HUES6 (cell line): ENCODE measurements around the gene UCHL5.
"Not testable (repeated sequence)": the region's sequence is repeated elsewhere in the genome, so short reads cannot be mapped to it uniquely, and the experiment has no call there.

Experiments
- H3K27ac ChIP-seq: 2 replicates; pipeline ENCODE4 v1.7.0; 2013; ENCODE audit warnings: low read depth, mild to moderate bottlenecking, low read length, inconsistent platforms
- H3K27me3 ChIP-seq: 2 replicates; pipeline ENCODE4 v1.6.1; 2013; ENCODE audit warnings: low read length; ENCODE audit not compliant: control insufficient read depth, insufficient read depth
- H3K36me3 ChIP-seq: 2 replicates; pipeline ENCODE4 v1.6.1; 2013; ENCODE audit warnings: low read length; ENCODE audit not compliant: control insufficient read depth, insufficient read depth
- H3K4me1 ChIP-seq: 2 replicates; pipeline ENCODE4 v1.6.1; 2013; ENCODE audit warnings: low read length; ENCODE audit not compliant: control insufficient read depth, insufficient read depth
- H3K4me3 ChIP-seq: 2 replicates; pipeline ENCODE4 v1.5.1; 2013; ENCODE audit warnings: low read depth, low read length
- H3K9ac ChIP-seq: one replicate; pipeline ENCODE4 v1.6.1; 2013; ENCODE audit warnings: mild to moderate bottlenecking, low read length
- H3K9me3 ChIP-seq: 2 replicates; pipeline ENCODE4 v1.6.1; 2013; ENCODE audit warnings: low read depth, low read length; ENCODE audit not compliant: control insufficient read depth, insufficient read depth

UCHL5 gene

DNA sequence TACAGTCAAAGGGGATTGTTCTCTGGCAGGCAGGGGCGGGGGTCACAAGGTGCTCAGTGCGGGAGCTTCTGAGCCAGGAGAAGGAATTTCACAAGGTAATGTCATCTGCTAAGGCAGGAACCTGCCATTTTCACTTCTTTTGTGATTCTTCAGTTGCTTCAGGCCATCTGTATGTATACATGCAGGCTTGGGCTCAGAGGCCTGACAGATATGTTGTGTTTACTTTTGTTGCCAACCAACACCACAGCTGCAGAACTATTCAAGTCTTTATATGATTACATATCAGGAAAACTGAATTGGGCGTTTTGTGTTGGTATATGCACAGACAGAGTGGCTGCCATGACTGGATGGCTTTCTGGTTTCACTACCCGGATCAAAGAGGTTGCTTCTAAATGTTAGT is 78.8 kb downstream of the UCHL5 start:
- H3K9me3 ChIP-seq, H3K27me3 ChIP-seq, H3K36me3 ChIP-seq: not testable (repeated sequence)
- Histone ChIP-seq H3K9ac (peak overlapping the region; percentile 47), H3K27ac (peak overlapping the region; percentile 70; the same call in 1 of the 2 replicates), H3K4me1 (peaks cover 39% of the 10 kb centered on the region), H3K4me3 (peak overlapping the region; percentile 16; the same call in 1 of the 2 replicates)

GRCh38 chr1:192979542-192979941 is 79.6 kb downstream of the UCHL5 start:
- Histone ChIP-seq H3K9ac (peak overlapping the region; percentile 77), H3K27ac (peak overlapping the region; percentile 75; the same call in 1 of the 2 replicates), H3K27me3 (no peaks in the 10 kb centered on the region), H3K9me3 (peaks cover 4% of the 10 kb centered on the region; the same call in 1 of the 2 replicates), H3K4me1 (peaks cover 39% of the 10 kb centered on the region), H3K4me3 (peak overlapping the region; percentile 47; the same call in 1 of the 2 replicates), H3K36me3 (no peaks in the 10 kb centered on the region)

DNA sequence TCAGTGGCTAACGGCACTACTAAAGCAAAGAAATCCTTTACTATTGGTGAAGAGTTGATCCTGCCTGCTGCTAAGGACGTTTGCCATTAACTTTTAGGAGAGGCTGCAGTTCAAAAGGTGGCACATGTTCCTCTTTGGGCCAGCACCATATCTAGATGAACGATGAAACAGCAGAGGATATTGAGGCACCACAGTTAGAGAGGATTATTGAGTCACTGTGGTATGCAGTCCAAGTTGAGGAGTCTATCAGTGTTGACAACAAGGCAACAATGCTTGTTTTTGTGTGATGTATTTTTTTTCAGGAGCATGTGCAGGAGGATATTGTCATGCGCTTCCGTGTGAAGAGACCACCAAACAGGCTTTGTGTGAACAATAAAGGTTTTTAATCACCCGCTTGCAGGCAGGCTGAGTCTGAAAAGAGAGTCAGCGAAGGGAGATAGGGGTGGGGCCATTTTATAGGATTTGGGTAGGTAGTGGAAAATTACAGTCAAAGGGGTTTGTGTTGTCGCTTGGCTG is 80.9 kb downstream of the UCHL5 start:
- Histone ChIP-seq H3K9ac (no peak overlapping the region), H3K4me1 (peaks cover 30% of the 10 kb centered on the region), H3K27ac (no peak overlapping the region), H3K36me3 (no peaks in the 10 kb centered on the region), H3K27me3 (no peaks in the 10 kb centered on the region), H3K9me3 (peaks cover 4% of the 10 kb centered on the region; the same call in 1 of the 2 replicates), H3K4me3 (no peak overlapping the region)

- Histone ChIP-seq H3K27me3 (no peaks in the 10 kb centered on the region), H3K27ac (no peak overlapping the region), H3K9me3 (peaks cover 4% of the 10 kb centered on the region; the same call in 1 of the 2 replicates), H3K9ac (no peak overlapping the region), H3K36me3 (no peaks in the 10 kb centered on the region), H3K4me3 (no peak overlapping the region), H3K4me1 (peaks cover 25% of the 10 kb centered on the region)
Measured at GRCh38 chr1:192977089-192977706, 82.0 kb downstream of the UCHL5 start.

- no peak overlapping the region for H3K4me3 ChIP-seq
- peaks cover 25% of the 10 kb centered on the region for H3K4me1 ChIP-seq
- peaks cover 4% of the 10 kb centered on the region; the same call in 1 of the 2 replicates for H3K9me3 ChIP-seq
- H3K36me3 ChIP-seq: no peaks in the 10 kb centered on the region
- H3K9ac ChIP-seq: no peak overlapping the region
- H3K27me3 ChIP-seq: no peaks in the 10 kb centered on the region
- H3K27ac ChIP-seq: no peak overlapping the region
Measured at GRCh38 chr1:192976576-192976975, 82.6 kb downstream of the UCHL5 start.

DNA sequence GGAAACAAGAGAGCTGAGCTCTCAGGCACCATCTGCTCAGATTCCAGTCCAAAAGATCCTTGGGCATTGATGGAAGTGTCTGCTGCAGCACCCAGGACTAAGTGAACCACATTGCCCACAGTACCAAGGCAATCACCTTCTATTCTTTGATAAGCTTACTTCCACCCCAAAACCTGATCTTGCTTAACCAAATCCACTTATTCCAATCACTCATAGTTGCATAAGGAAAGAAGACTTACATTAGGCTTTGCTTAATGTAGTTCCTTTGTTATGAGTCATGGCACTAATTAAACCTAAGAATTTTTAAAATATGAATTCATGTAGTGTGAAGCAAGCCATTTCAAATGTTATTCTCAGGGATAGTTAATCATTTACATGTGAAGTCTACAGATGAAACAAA is 84.5 kb downstream of the UCHL5 start:
- no peaks in the 10 kb centered on the region for H3K27me3 ChIP-seq
- H3K9me3 ChIP-seq: peaks cover 4% of the 10 kb centered on the region; the same call in 1 of the 2 replicates
- no peak overlapping the region for H3K9ac ChIP-seq
- H3K36me3 ChIP-seq: no peaks in the 10 kb centered on the region
- peaks cover 9% of the 10 kb centered on the region for H3K4me1 ChIP-seq
- H3K27ac ChIP-seq: no peak overlapping the region
- H3K4me3 ChIP-seq: no peak overlapping the region

GRCh38 chr1:192973988-192974387 is 85.2 kb downstream of the UCHL5 start:
- no peak overlapping the region for H3K27ac ChIP-seq
- no peaks in the 10 kb centered on the region for H3K27me3 ChIP-seq
- no peaks in the 10 kb centered on the region for H3K36me3 ChIP-seq

DNA sequence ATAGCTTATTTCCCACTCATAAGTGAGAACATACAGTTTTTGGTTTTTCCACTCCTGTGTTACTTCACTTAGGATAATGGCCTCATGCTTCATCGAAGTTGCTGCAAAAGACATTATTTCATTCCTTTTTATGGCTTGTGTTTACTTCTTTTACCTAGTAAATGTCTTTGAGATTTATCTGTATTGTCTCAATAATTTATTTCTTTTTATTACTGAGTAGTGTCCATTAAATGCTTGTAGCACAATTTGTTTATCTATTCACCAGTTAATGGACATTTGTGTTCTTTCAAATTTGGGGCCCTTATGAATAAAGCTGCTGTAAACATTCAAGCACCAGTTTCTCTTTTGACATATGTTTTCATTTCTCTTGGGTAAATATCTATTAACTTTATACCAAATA is 86.0 kb downstream of the UCHL5 start:
- Histone ChIP-seq H3K4me3 (no peak overlapping the region), H3K27me3 (no peaks in the 10 kb centered on the region), H3K27ac (no peak overlapping the region), H3K36me3 (no peaks in the 10 kb centered on the region), H3K4me1 (peaks cover 5% of the 10 kb centered on the region), H3K9me3 (0 out of 2 replicates have a peak, but pooled peaks cover 4% of the 10 kb centered on the region), H3K9ac (no peak overlapping the region)

More at GRCh38 chr1:192973988-192974387, 85.2 kb downstream of the UCHL5 start:
- Histone ChIP-seq H3K9me3 (0 out of 2 replicates have a peak, but pooled peaks cover 4% of the 10 kb centered on the region), H3K4me3 (no peak overlapping the region), H3K9ac (no peak overlapping the region), H3K4me1 (peaks cover 5% of the 10 kb centered on the region)

DNA sequence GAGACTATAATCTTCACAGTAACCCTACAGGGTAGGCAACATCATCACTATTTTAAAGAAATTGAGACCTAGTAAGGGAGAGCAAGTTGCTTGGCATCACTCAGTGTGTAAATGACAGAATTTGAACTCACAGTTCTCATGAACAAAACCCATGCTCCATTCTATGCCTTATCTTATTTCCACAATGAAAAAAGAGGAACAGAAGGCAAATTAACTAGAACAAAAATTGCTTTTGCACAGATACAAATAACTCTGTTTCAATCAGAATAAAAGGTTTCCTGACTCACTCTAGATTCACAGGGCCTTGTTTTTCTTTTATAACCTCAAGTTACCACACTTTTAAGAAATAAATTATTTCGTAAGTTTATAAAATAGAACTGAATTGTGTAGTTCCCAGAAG is 90.1 kb downstream of the UCHL5 start:
- Histone ChIP-seq H3K4me3 (no peak overlapping the region), H3K9me3 (no peaks in the 10 kb centered on the region), H3K27me3 (no peaks in the 10 kb centered on the region), H3K27ac (no peak overlapping the region), H3K9ac (no peak overlapping the region), H3K4me1 (no peaks in the 10 kb centered on the region), H3K36me3 (no peaks in the 10 kb centered on the region)

DNA sequence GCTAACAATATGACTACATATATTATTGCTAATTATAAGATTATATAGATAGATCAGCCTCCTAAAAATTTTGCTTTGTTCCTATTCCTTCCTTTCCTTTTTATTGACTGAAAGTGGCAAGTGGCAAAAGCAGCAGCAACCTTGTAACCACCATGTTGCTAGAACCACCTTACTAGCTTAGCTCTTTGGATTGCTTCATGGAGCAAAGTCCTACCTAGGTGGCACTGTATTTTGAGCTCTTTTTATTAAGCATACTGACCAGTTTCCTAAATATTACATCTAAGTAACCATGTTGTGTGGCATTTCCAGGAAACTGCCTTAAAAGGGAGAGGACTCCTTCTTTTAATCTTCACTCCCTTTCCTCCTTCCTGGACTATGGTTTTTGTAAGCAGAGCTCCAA is 90.8 kb downstream of the UCHL5 start:
- no peak overlapping the region for H3K4me3 ChIP-seq
- no peaks in the 10 kb centered on the region for H3K36me3 ChIP-seq
- no peaks in the 10 kb centered on the region for H3K4me1 ChIP-seq
- H3K9ac ChIP-seq: no peak overlapping the region
- H3K27ac ChIP-seq: no peak overlapping the region
- no peaks in the 10 kb centered on the region for H3K9me3 ChIP-seq
- H3K27me3 ChIP-seq: no peaks in the 10 kb centered on the region

DNA sequence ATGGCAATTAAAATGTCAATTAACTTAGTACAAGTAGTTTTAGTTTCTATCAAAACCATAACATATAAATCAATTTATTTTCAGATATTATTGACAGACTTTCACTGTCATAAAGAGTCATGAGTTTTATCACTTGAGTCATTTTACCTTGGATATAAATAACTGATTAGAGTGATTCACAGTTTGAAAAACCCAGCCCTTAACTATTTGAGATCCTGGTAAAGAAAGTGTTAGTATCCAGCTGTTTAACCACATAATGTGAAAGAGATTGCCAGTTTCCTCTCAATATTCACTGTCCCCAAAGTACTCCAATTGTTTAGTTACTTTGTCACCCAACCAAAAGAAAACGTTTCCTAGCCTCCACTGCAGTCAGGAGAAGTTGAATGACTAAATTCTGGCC is 91.3 kb downstream of the UCHL5 start:
- no peaks in the 10 kb centered on the region for H3K9me3 ChIP-seq
- no peaks in the 10 kb centered on the region for H3K27me3 ChIP-seq
- no peaks in the 10 kb centered on the region for H3K36me3 ChIP-seq
- no peak overlapping the region for H3K4me3 ChIP-seq
- H3K9ac ChIP-seq: no peak overlapping the region
- no peak overlapping the region for H3K27ac ChIP-seq
- H3K4me1 ChIP-seq: no peaks in the 10 kb centered on the region
